GM23338 (cell line): ENCODE results near the gene CABP4. TPM values are rescaled to one million over a fixed set of nuclear protein-coding genes. Genes with fewer than 3 reads are reported as not detected.

ENCODE experiments used
- ATAC-seq: fragments of 200-7000 bp; cut with Tn5 transposase; 3 replicates; pipeline ENCODE4 v1.9.1; 2020
- DNase-seq: peaks from one replicate; pipeline ENCODE4 v3.0.0-alpha.2; 2015; ENCODE audit warnings: low spot score
- H2AFZ ChIP-seq: fragments of 200-600 bp; sonication (generic); 2 replicates; pipeline ENCODE4 v1.8.0; 2016; ENCODE audit warnings: antibody characterized with exemption, mild to moderate bottlenecking, moderate library complexity
- H3F3A ChIP-seq: fragments of 200-600 bp; sonication (generic); replicated peaks from 2 replicates; pipeline ENCODE4 v1.8.0; 2017; ENCODE audit warnings: antibody characterized with exemption, mixed run types, low read depth
- H3K27ac ChIP-seq: fragments of 200-600 bp; sonication (generic); 2 replicates; pipeline ENCODE4 v1.6.1; 2016; ENCODE audit warnings: low read depth
- H3K27me3 ChIP-seq: fragments of 200-600 bp; sonication (generic); 2 replicates; pipeline ENCODE4 v1.8.0; 2016; ENCODE audit warnings: mild to moderate bottlenecking, mixed run types, moderate library complexity; ENCODE audit not compliant: insufficient read depth
- H3K36me3 ChIP-seq: fragments of 200-600 bp; sonication (generic); 2 replicates; pipeline ENCODE4 v1.8.0; 2016; ENCODE audit warnings: mild to moderate bottlenecking; ENCODE audit not compliant: insufficient read depth
- H3K4me1 ChIP-seq: fragments of 200-600 bp; sonication (generic); 2 replicates; pipeline ENCODE4 v1.8.0; 2016; ENCODE audit warnings: mild to moderate bottlenecking, moderate library complexity; ENCODE audit not compliant: insufficient read depth
- H3K4me2 ChIP-seq: fragments of 200-600 bp; sonication (generic); 2 replicates; pipeline ENCODE4 v1.7.1; 2017; ENCODE audit warnings: mixed run types
- H3K4me3 ChIP-seq: fragments of 200-600 bp; sonication (generic); 2 replicates; pipeline ENCODE4 v1.6.1; 2016; ENCODE audit warnings: mixed run types
- H3K79me2 ChIP-seq: fragments of 200-600 bp; sonication (generic); replicated peaks from 2 replicates; pipeline ENCODE4 v1.8.0; 2017; ENCODE audit warnings: mild to moderate bottlenecking; ENCODE audit not compliant: insufficient read depth
- H3K9me2 ChIP-seq: fragments of 200-600 bp; sonication (generic); 2 replicates; pipeline ENCODE4 v1.8.0; 2017; ENCODE audit not compliant: insufficient read depth
- H4K20me1 ChIP-seq: fragments of 200-600 bp; sonication (generic); replicated peaks from 2 replicates; pipeline ENCODE4 v1.8.0; 2017; ENCODE audit warnings: mild to moderate bottlenecking; ENCODE audit not compliant: insufficient read depth
- H3K27ac Mint-ChIP-seq: 2 replicates; pipeline ENCODE4 v1.8.0; 2020; ENCODE audit warnings: inconsistent platforms, mild to moderate bottlenecking, moderate library complexity, mixed read lengths
- H3K27me3 Mint-ChIP-seq: 3 replicates; pipeline ENCODE4 v1.8.0; 2022; ENCODE audit warnings: low read depth, mild to moderate bottlenecking, moderate library complexity, mixed read lengths, inconsistent platforms; ENCODE audit not compliant: insufficient read depth, poor library complexity
- H3K36me3 Mint-ChIP-seq: 3 replicates; pipeline ENCODE4 v1.8.0; 2021; ENCODE audit warnings: low read depth, mild to moderate bottlenecking, inconsistent platforms, moderate library complexity, mixed read lengths
- H3K4me1 Mint-ChIP-seq: 3 replicates; pipeline ENCODE4 v1.8.0; 2020; ENCODE audit warnings: mild to moderate bottlenecking, inconsistent platforms, mixed read lengths
- H3K4me3 Mint-ChIP-seq: 3 replicates; pipeline ENCODE4 v1.8.0; 2021; ENCODE audit warnings: moderate library complexity, mild to moderate bottlenecking, inconsistent platforms, mixed read lengths
- H3K9me3 Mint-ChIP-seq: 3 replicates; pipeline ENCODE4 v1.8.0; 2020; ENCODE audit warnings: moderate library complexity, mild to moderate bottlenecking, inconsistent platforms, mixed read lengths
- EZH2 ChIP-seq: fragments of 200-600 bp; sonication (generic); IDR thresholded peaks from one replicate; pipeline ENCODE4 v1.8.0; 2017; ENCODE audit warnings: antibody characterized with exemption, mild to moderate bottlenecking, low read depth; ENCODE audit not compliant: unreplicated experiment
- JUNB ChIP-seq: IDR thresholded peaks from one replicate; pipeline ENCODE4 v1.6.1; 2016; ENCODE audit warnings: antibody characterized with exemption; ENCODE audit not compliant: unreplicated experiment
- STAT1 ChIP-seq: IDR thresholded peaks from one replicate; pipeline ENCODE4 v1.6.1; 2016; ENCODE audit warnings: antibody characterized with exemption; ENCODE audit not compliant: unreplicated experiment
- ZNF114 ChIP-seq: fragments of 250-450 bp; sonication (Bioruptor Pico); IDR thresholded peaks from 2 replicates; pipeline ENCODE4 v1.5.0; 2020; ENCODE audit warnings: mild to moderate bottlenecking, moderate library complexity
- polyA plus RNA-seq: library from polyadenylated mRNA; unstranded; fragments of >200 nt; fragmentation: Nextera tagmentation; extraction: Ambion mirVana; gene quantifications from 2 replicates; pipeline ENCODE4 v1.2.1, GENCODE V29; 2016
- total RNA-seq: library from RNA; depleted of rRNA; stranded (reverse); fragments of >200 nt; shearing (Covaris generic); gene quantifications from 2 replicates; pipeline ENCODE4 v1.2.3, GENCODE V29; 2014
- TF ChIP-seq, protein P1 (sequence below): IDR thresholded peaks from one replicate; pipeline ENCODE4 v1.6.1; 2018; ENCODE audit warnings: antibody characterized with exemption; ENCODE audit not compliant: unreplicated experiment
- TF ChIP-seq, protein P2 (sequence below): IDR thresholded peaks from 2 replicates; pipeline ENCODE4 v1.6.1; 2016; ENCODE audit warnings: antibody characterized with exemption
- TF ChIP-seq, protein P3 (sequence below): fragments of 250-450 bp; sonication (Bioruptor Pico); IDR thresholded peaks from 2 replicates; pipeline ENCODE4 v1.5.0; 2020; ENCODE audit warnings: mild to moderate bottlenecking, moderate library complexity

CABP4 gene
- total and polyA plus RNA-seq, 2 experiments from 2014 or later: 0.28 TPM; not detected in 1

- peak; percentile 39 for ATAC-seq
- Histone ChIP-seq H3F3A (no peaks in the 10 kb centered on the region), H3K27me3 (peaks cover 16% of the 10 kb centered on the region; the same call in 1 of the 2 replicates), H2AFZ (peak within 1 kb of the TSS; percentile 28; the same call in 1 of the 2 replicates), H3K4me2 (peak within 1 kb of the TSS; percentile 79), H3K4me1 (peaks cover 15% of the 10 kb centered on the region; the same call in 1 of the 2 replicates), H3K36me3 (no peaks in the 10 kb centered on the region), H3K27ac (no peak within 1 kb of the TSS), H3K79me2 (no peaks in the 10 kb centered on the region), H3K9me2 (no peaks in the 10 kb centered on the region), H4K20me1 (no peaks in the 10 kb centered on the region), H3K4me3 (peak within 1 kb of the TSS; percentile 55)
- Mint-ChIP-seq H3K27ac (no peak within 1 kb of the TSS), H3K4me1 (peaks cover 16% of the 10 kb centered on the region), H3K27me3 (peaks cover 28% of the 10 kb centered on the region), H3K9me3 (no peaks in the 10 kb centered on the region), H3K4me3 (peak within 1 kb of the TSS; percentile 73), H3K36me3 (no peaks in the 10 kb centered on the region)
- TF ChIP-seq, protein P1, sequence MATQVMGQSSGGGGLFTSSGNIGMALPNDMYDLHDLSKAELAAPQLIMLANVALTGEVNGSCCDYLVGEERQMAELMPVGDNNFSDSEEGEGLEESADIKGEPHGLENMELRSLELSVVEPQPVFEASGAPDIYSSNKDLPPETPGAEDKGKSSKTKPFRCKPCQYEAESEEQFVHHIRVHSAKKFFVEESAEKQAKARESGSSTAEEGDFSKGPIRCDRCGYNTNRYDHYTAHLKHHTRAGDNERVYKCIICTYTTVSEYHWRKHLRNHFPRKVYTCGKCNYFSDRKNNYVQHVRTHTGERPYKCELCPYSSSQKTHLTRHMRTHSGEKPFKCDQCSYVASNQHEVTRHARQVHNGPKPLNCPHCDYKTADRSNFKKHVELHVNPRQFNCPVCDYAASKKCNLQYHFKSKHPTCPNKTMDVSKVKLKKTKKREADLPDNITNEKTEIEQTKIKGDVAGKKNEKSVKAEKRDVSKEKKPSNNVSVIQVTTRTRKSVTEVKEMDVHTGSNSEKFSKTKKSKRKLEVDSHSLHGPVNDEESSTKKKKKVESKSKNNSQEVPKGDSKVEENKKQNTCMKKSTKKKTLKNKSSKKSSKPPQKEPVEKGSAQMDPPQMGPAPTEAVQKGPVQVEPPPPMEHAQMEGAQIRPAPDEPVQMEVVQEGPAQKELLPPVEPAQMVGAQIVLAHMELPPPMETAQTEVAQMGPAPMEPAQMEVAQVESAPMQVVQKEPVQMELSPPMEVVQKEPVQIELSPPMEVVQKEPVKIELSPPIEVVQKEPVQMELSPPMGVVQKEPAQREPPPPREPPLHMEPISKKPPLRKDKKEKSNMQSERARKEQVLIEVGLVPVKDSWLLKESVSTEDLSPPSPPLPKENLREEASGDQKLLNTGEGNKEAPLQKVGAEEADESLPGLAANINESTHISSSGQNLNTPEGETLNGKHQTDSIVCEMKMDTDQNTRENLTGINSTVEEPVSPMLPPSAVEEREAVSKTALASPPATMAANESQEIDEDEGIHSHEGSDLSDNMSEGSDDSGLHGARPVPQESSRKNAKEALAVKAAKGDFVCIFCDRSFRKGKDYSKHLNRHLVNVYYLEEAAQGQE: no peak
- TF ChIP-seq EZH2 (no peak), ZNF114 (CRISPR knock-in tag) (no peak), STAT1 (no peak), JUNB (no peak)
- TF ChIP-seq, protein P2, sequence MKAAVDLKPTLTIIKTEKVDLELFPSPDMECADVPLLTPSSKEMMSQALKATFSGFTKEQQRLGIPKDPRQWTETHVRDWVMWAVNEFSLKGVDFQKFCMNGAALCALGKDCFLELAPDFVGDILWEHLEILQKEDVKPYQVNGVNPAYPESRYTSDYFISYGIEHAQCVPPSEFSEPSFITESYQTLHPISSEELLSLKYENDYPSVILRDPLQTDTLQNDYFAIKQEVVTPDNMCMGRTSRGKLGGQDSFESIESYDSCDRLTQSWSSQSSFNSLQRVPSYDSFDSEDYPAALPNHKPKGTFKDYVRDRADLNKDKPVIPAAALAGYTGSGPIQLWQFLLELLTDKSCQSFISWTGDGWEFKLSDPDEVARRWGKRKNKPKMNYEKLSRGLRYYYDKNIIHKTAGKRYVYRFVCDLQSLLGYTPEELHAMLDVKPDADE: no peak
- peak; percentile 69 for DNase-seq
These were observed 39.5 kb upstream of the CABP4 start, which contains the start of gene CARNS1 for GRCh38 chr11:67415501-67416304. CARNS1 (plus strand) TSS chr11:67415678; CDS start chr11:67416200, 522 bp downstream.

DNA sequence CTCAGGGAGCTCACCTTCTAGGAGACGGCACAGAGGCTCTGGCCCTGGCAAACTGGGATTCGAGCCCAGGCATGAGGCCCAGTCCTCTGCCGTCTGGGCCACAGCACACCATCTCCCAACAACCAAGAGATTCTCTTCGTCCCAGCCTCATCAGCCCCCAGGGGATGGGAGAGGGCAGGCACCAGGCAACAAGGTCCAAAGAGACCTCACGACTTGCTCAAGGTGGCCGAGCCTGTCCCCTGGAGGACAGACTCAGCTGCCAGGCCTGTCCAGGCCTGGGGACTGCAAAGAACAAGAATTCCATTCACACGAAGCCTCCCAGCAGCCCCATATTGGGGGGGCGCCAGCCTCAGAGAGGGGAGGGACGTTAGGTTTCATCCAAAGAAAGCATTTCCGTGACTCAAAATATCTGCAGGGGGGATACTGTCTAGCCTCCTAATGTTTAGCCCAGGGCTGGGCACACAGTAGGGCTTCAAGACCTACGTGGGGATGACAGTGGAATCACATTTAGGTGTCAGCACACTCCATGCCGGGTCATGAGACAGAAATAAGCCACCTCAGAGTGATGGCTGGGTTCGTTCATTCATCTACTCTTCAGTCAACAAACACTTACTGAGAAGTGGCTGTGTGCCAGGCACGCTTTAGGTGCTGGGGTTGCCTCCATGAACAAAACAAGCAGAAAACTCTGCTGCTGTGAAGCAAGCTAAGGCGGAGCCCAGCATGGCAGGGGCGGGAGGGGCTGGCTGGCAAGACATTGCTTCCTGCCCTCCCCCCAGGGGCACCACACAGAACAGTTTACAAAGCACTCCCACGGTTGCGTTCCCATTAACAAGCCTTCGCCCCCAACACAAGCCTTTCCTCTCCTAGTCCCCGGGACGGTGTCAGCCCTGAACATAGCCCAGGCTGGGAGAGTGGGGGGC, 38.5 kb upstream of the CABP4 start:
- Histone ChIP-seq H2AFZ (no peak overlapping the region), H3K9me2 (no peaks in the 10 kb centered on the region), H3K4me2 (peak overlapping the region; percentile 79; the same call in 1 of the 2 replicates), H3F3A (no peaks in the 10 kb centered on the region), H3K4me1 (peaks cover 15% of the 10 kb centered on the region; the same call in 1 of the 2 replicates), H3K27ac (no peak overlapping the region), H3K4me3 (peak overlapping the region; percentile 55; the same call in 1 of the 2 replicates), H3K79me2 (no peaks in the 10 kb centered on the region), H3K27me3 (peaks cover 16% of the 10 kb centered on the region; the same call in 1 of the 2 replicates), H4K20me1 (no peaks in the 10 kb centered on the region), H3K36me3 (no peaks in the 10 kb centered on the region)
- DNase-seq (peak; percentile 36), ATAC-seq (no peak)
- H3K36me3 Mint-ChIP-seq: no peaks in the 10 kb centered on the region
- H3K27ac Mint-ChIP-seq: no peak overlapping the region
- no peaks in the 10 kb centered on the region for H3K9me3 Mint-ChIP-seq
- H3K4me1 Mint-ChIP-seq: peaks cover 13% of the 10 kb centered on the region
- H3K27me3 Mint-ChIP-seq: peaks cover 27% of the 10 kb centered on the region
- peak overlapping the region; percentile 58 for H3K4me3 Mint-ChIP-seq
- TF ChIP-seq, protein P3, sequence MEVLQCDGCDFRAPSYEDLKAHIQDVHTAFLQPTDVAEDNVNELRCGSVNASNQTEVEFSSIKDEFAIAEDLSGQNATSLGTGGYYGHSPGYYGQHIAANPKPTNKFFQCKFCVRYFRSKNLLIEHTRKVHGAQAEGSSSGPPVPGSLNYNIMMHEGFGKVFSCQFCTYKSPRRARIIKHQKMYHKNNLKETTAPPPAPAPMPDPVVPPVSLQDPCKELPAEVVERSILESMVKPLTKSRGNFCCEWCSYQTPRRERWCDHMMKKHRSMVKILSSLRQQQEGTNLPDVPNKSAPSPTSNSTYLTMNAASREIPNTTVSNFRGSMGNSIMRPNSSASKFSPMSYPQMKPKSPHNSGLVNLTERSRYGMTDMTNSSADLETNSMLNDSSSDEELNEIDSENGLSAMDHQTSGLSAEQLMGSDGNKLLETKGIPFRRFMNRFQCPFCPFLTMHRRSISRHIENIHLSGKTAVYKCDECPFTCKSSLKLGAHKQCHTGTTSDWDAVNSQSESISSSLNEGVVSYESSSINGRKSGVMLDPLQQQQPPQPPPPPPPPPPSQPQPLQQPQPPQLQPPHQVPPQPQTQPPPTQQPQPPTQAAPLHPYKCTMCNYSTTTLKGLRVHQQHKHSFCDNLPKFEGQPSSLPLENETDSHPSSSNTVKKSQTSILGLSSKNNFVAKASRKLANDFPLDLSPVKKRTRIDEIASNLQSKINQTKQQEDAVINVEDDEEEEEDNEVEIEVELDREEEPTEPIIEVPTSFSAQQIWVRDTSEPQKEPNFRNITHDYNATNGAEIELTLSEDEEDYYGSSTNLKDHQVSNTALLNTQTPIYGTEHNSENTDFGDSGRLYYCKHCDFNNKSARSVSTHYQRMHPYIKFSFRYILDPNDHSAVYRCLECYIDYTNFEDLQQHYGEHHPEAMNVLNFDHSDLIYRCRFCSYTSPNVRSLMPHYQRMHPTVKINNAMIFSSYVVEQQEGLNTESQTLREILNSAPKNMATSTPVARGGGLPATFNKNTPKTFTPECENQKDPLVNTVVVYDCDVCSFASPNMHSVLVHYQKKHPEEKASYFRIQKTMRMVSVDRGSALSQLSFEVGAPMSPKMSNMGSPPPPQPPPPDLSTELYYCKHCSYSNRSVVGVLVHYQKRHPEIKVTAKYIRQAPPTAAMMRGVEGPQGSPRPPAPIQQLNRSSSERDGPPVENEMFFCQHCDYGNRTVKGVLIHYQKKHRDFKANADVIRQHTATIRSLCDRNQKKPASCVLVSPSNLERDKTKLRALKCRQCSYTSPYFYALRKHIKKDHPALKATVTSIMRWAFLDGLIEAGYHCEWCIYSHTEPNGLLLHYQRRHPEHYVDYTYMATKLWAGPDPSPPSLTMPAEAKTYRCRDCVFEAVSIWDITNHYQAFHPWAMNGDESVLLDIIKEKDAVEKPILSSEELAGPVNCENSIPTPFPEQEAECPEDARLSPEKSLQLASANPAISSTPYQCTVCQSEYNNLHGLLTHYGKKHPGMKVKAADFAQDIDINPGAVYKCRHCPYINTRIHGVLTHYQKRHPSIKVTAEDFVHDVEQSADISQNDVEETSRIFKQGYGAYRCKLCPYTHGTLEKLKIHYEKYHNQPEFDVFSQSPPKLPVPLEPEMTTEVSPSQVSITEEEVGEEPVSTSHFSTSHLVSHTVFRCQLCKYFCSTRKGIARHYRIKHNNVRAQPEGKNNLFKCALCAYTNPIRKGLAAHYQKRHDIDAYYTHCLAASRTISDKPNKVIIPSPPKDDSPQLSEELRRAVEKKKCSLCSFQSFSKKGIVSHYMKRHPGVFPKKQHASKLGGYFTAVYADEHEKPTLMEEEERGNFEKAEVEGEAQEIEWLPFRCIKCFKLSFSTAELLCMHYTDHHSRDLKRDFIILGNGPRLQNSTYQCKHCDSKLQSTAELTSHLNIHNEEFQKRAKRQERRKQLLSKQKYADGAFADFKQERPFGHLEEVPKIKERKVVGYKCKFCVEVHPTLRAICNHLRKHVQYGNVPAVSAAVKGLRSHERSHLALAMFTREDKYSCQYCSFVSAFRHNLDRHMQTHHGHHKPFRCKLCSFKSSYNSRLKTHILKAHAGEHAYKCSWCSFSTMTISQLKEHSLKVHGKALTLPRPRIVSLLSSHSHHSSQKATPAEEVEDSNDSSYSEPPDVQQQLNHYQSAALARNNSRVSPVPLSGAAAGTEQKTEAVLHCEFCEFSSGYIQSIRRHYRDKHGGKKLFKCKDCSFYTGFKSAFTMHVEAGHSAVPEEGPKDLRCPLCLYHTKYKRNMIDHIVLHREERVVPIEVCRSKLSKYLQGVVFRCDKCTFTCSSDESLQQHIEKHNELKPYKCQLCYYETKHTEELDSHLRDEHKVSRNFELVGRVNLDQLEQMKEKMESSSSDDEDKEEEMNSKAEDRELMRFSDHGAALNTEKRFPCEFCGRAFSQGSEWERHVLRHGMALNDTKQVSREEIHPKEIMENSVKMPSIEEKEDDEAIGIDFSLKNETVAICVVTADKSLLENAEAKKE (CRISPR knock-in tag): no peak
